Neural cell (in vitro differentiated cells): Measurements from ENCODE around the gene SMAD5.

Experiments used
- EZH2 ChIP-seq: fragments of 200-600, 300-800 bp; shearing (Covaris generic), sonication (generic); IDR thresholded peaks from 2 replicates; pipeline ENCODE4 v1.6.1; 2014; ENCODE audit warnings: antibody characterized with exemption, low read length, borderline replicate concordance, mild to moderate bottlenecking; ENCODE audit not compliant: insufficient read depth, poor library complexity, severe bottlenecking
- MXI1 ChIP-seq: fragments of 450-650 bp; conservative IDR thresholded peaks from 2 replicates; pipeline ENCODE4 v1.6.1; 2014; ENCODE audit warnings: antibody characterized with exemption, mild to moderate bottlenecking; ENCODE audit not compliant: poor library complexity, severe bottlenecking
- TF ChIP-seq, protein P1 (sequence below): fragments of 450-650 bp; IDR thresholded peaks from 2 replicates; pipeline ENCODE4 v1.5.1; 2014; ENCODE audit warnings: antibody characterized with exemption, mild to moderate bottlenecking, moderate library complexity; ENCODE audit not compliant: poor library complexity, severe bottlenecking

- TF ChIP-seq EZH2: no peak
- TF ChIP-seq, protein P1, sequence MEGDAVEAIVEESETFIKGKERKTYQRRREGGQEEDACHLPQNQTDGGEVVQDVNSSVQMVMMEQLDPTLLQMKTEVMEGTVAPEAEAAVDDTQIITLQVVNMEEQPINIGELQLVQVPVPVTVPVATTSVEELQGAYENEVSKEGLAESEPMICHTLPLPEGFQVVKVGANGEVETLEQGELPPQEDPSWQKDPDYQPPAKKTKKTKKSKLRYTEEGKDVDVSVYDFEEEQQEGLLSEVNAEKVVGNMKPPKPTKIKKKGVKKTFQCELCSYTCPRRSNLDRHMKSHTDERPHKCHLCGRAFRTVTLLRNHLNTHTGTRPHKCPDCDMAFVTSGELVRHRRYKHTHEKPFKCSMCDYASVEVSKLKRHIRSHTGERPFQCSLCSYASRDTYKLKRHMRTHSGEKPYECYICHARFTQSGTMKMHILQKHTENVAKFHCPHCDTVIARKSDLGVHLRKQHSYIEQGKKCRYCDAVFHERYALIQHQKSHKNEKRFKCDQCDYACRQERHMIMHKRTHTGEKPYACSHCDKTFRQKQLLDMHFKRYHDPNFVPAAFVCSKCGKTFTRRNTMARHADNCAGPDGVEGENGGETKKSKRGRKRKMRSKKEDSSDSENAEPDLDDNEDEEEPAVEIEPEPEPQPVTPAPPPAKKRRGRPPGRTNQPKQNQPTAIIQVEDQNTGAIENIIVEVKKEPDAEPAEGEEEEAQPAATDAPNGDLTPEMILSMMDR: no peak
- no peak for TF ChIP-seq MXI1
These were observed 26.8 kb downstream of the SMAD5 start for GRCh38 chr5:136159457-136159856.
